HL-60/S4 treated with phorbol 12-myristate 13-acetate at 8.2 ng/mL for 4 days and 3 days (cell line): Measurements from ENCODE around the gene OSGEP.

ENCODE experiments used
- in situ Hi-C: fragments of 300-500 bp; cut with MboI; formaldehyde crosslinking; loops from 2 replicates; pipeline ENCODE4 v1.15.0; 2022; ENCODE audit warnings: low sequenced_read_pairs

Gene OSGEP

DNA sequence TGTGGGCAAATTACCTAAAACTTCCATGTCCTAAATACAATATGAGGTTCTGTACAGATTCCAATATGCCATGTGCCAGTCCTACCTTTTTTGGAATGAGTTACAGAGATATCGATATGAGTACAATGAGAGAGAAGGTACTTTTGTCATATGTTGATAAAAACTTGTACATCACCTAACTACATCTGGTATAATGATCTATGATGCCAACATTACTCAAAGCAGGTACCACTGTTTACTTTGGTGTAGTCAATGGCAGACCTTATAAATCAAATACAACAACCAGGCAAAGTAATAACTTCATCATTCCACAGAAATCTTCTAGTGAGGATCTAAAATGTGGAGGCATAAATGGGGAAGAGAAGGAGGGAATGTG, 54.0 kb downstream of the OSGEP start:
- in situ Hi-C loops, result no loop called here

DNA sequence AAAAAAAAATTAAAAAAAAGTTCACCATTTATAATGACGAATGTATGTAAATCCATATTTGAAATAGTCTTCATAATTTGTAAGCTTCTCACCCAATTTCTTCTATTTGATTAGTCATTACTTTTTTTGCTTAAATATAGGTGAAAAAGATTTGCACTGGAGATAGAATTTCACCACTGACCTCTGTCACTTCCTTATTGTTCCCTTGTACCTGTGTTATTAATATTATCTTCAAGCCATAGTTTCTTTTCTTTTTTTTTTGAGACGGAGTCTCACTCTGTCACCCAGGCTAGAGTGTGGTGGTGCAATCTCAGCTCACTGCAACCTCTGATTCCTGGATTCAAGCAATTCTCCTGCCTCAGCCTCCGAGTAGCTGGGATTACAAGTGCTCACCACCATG, 57.1 kb downstream of the OSGEP start:
- in situ Hi-C loops, result loop anchor here (25.0 kb wide), 1 partner anchor 1015 kb away; no protein-coding TSS in a partner anchor
